K562 (cell line): ENCODE data around the gene GPX7. TPM values are rescaled to one million over a fixed set of nuclear protein-coding genes. Genes with fewer than 3 reads are reported as not detected.

Experiments used
- CHCHD3 ChIP-seq: fragments of 250-450 bp; sonication (Bioruptor Pico); IDR thresholded peaks from 2 replicates; pipeline ENCODE4 v2.1.2; 2022; ENCODE audit warnings: mild to moderate bottlenecking
- DMBX1 ChIP-seq: fragments of 250-450 bp; sonication (Bioruptor Pico); IDR thresholded peaks from 2 replicates; pipeline ENCODE4 v1.8.0; 2022; ENCODE audit warnings: inconsistent platforms, mild to moderate bottlenecking, moderate library complexity, borderline replicate concordance
- EP300 ChIP-seq: IDR thresholded peaks from 2 replicates; pipeline ENCODE4 v1.6.1; 2012; ENCODE audit warnings: low read length, improper control_type of control experiment
- ESRRA ChIP-seq: fragments of 450-650 bp; IDR thresholded peaks from 2 replicates; pipeline ENCODE4 v1.6.1; 2014; ENCODE audit warnings: low read depth, mild to moderate bottlenecking, moderate library complexity, borderline replicate concordance
- GMEB1 ChIP-seq: fragments of 250-450 bp; sonication (Bioruptor Pico); IDR thresholded peaks from 2 replicates; pipeline ENCODE4 v1.4.0; 2020; ENCODE audit warnings: mild to moderate bottlenecking
- GTF2E2 ChIP-seq: fragments of 200-800 bp; sonication (Bioruptor generic); IDR thresholded peaks from 2 replicates; pipeline ENCODE4 v1.6.1; 2016; ENCODE audit warnings: missing genetic modification characterization, missing compliant biosample characterization
- HDAC1 ChIP-seq, 2 experiments: fragments of 450-650 bp; IDR thresholded peaks; 2 replicates each; pipeline ENCODE4 v1.6.1; 2016 to 2017; ENCODE audit warnings: inconsistent platforms in 1 of 2, mild to moderate bottlenecking in 1 of 2, moderate library complexity in 1 of 2
- HMGXB4 ChIP-seq: sonication (generic); formaldehyde crosslinking; IDR thresholded peaks from 2 replicates; pipeline ENCODE4 v1.8.1; 2023; ENCODE audit warnings: mild to moderate bottlenecking, missing genetic modification reagents
- ILF3 ChIP-seq: fragments of 450-650 bp; IDR thresholded peaks from 2 replicates; pipeline ENCODE4 v1.6.1; 2018; ENCODE audit warnings: antibody characterized with exemption, mild to moderate bottlenecking, moderate library complexity, borderline replicate concordance
- L3MBTL2 ChIP-seq: fragments of 450-650 bp; IDR thresholded peaks from 2 replicates; pipeline ENCODE4 v1.6.1; 2016; ENCODE audit warnings: mild to moderate bottlenecking, moderate library complexity
- PTRF ChIP-seq: fragments of 450-650 bp; IDR thresholded peaks from 2 replicates; pipeline ENCODE4 v1.6.1; 2016; ENCODE audit warnings: mild to moderate bottlenecking, missing genetic modification characterization, missing compliant biosample characterization
- SNAPC5 ChIP-seq: fragments of 250-450 bp; sonication (Bioruptor Pico); IDR thresholded peaks from 2 replicates; pipeline ENCODE4 v1.8.0; 2021; ENCODE audit warnings: moderate library complexity, mild to moderate bottlenecking, inconsistent platforms
- STAT5A ChIP-seq: IDR thresholded peaks from 2 replicates; pipeline ENCODE4 v1.6.1; 2012; ENCODE audit warnings: low read length, inconsistent platforms, borderline replicate concordance
- THRAP3 ChIP-seq: fragments of 450-650 bp; IDR thresholded peaks from 2 replicates; pipeline ENCODE4 v1.6.1; 2016; ENCODE audit warnings: mild to moderate bottlenecking, inconsistent platforms, borderline replicate concordance
- ZBTB7A ChIP-seq: IDR thresholded peaks from 2 replicates; pipeline ENCODE4 v1.6.1; 2011; ENCODE audit warnings: low read depth, mild to moderate bottlenecking, low read length, moderate library complexity, borderline replicate concordance; ENCODE audit not compliant: control insufficient read depth
- ZFX ChIP-seq: sonication (generic); formaldehyde crosslinking; IDR thresholded peaks from 2 replicates; pipeline ENCODE4 v1.8.0; 2022; ENCODE audit warnings: mild to moderate bottlenecking, missing genetic modification reagents, moderate library complexity
- ZNF395 ChIP-seq: fragments of 200-800 bp; sonication (Bioruptor generic); IDR thresholded peaks from 2 replicates; pipeline ENCODE4 v1.6.1; 2017; ENCODE audit warnings: missing genetic modification characterization, missing compliant biosample characterization
- ZNF398 ChIP-seq: fragments of 250-450 bp; sonication (Bioruptor Pico); IDR thresholded peaks from 2 replicates; pipeline ENCODE4 v1.8.0; 2021; ENCODE audit warnings: moderate library complexity, mild to moderate bottlenecking, inconsistent platforms
- ZNF551 ChIP-seq: fragments of 250-450 bp; sonication (Bioruptor Pico); IDR thresholded peaks from 2 replicates; pipeline ENCODE4 v1.5.0; 2021; ENCODE audit warnings: mild to moderate bottlenecking, moderate library complexity
- ZNF75A ChIP-seq: fragments of 450-650 bp; formaldehyde crosslinking; IDR thresholded peaks from 2 replicates; pipeline ENCODE4 v1.4.0; 2020; ENCODE audit warnings: mild to moderate bottlenecking
- polyA plus RNA-seq, 8 experiments: library from polyadenylated mRNA; depleted of rRNA in 4 of 8; stranded (reverse) in 5 of 8; unstranded in 3 of 8; fragments of >200 nt; fragmentation: Nextera tagmentation in 2 of 8; fragmentation: Illumina TruSeq in 1 of 8; extraction: Ambion mirVana in 2 of 8; extraction: Trizol in 1 of 8; gene quantifications; 2 replicates each; pipeline versions ENCODE4 v1.2.1 to v1.2.3, GENCODE V29; 2011 to 2014; ENCODE audit warnings: inconsistent platforms in 1 of 8, missing spikeins in 1 of 8
- total RNA-seq, 7 experiments: library from RNA; depleted of rRNA in 6 of 7; stranded (reverse); fragments of >200 nt in 6 of 7; fragmentation: Illumina TruSeq in 2 of 7; extraction: Trizol in 2 of 7; gene quantifications; 2 replicates each; pipeline versions ENCODE4 v1.2.1 to v1.2.3, GENCODE V29; 2011 to 2021; ENCODE audit warnings: low replicate concordance in 1 of 7

Gene GPX7
- total and polyA plus RNA-seq, 9 of the 15 experiments (the other 6 are each of a cell fraction or from before 2014, with no cell fraction given): 0.08 TPM; not detected in 8

DNA sequence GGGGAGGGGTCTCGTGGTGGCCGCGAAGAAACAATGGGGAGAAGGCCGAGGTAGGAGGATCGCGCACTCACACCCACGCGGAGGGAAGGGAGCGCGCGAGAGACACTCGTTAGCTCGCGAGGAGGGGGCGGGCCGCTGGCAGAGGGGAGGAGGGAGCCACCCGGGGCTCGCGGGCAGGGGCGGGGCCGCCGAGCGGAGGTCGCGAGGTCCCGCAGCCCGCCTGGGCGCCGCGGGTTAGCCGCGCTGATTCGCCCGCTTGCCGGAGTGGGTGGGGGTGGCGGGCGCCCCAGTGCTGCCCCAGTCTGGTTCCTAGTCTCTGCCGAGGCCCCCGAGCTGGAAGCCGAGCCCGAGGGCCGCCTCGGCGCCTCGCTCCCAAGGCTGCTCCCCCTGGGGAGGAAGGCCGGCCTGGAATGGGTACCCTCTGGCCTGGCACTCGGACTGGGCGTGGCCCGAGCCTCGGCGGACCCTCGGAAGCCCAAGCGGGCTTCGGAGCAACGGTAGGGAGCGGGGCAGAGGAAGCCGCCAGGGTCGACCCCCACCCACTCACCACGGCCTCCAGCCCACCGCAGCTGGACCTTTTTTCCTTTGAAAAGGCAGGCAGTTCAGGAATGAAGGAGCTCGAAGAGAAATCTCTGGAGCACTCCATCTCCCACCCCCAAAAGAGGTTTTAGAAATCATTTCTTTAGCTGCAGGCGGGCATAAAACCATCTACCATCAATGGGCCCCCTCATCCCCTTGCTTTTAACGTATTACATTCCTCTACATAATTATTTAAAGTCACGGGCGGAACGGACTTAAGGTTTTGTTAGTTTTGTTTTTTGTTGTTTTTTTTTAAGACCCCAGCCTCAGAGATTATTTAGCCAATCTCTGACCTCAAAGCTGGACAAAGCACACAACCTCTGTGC is 48.6 kb upstream of the GPX7 start (continued):
- TF ChIP-seq HMGXB4 (CRISPR knock-in tag) (no peak), HDAC1 (IDR thresholded peaks at IDR 0.05) (no peak), ZNF398 (CRISPR knock-in tag) (no peak), SNAPC5 (CRISPR knock-in tag) (no peak), ESRRA (no peak), GMEB1 (CRISPR knock-in tag) (no peak), THRAP3 (no peak), ILF3 (no peak; the same call in 1 of the 2 replicates), PTRF (tag) (no peak), L3MBTL2 (peak; percentile 40), GTF2E2 (tag) (no peak), CHCHD3 (CRISPR knock-in tag) (no peak), ZNF551 (no peak), ZBTB7A (peak; percentile 86), ZNF75A (no peak), DMBX1 (CRISPR knock-in tag) (no peak), STAT5A (no peak), EP300 (0 out of 2 replicates have a peak, but pooled peaks have one; percentile 22), ZNF395 (CRISPR knock-in tag) (no peak), ZFX (CRISPR knock-in tag) (no peak; the same call in 1 of the 2 replicates)
